Motor neuron (in vitro differentiated cells): ENCODE data around the gene TMEM120A. TPM values are rescaled to one million over a fixed set of nuclear protein-coding genes. Genes with fewer than 3 reads are reported as not detected.

ENCODE experiments used
- ATAC-seq, 8 experiments: fragments of 200-7000 bp; cut with Tn5 transposase; replicated peaks in 6 of 8; 2 replicates each; pipeline ENCODE4 v1.8.0; 2021; ENCODE audit warnings: mild to moderate bottlenecking in 8 of 8, moderate library complexity in 8 of 8
- H3K27ac ChIP-seq, 2 donors: fragments of 250-450 bp; sonication (Bioruptor Pico); 2 replicates each; pipeline ENCODE4 v1.9.0; 2021; ENCODE audit warnings: antibody characterized with exemption in 2 of 2, mild to moderate bottlenecking in 2 of 2, moderate library complexity in 1 of 2
- H3K4me1 ChIP-seq, 2 donors: fragments of 250-450 bp; sonication (Bioruptor Pico); replicated peaks in 1 of 2; 2 replicates each; pipeline ENCODE4 v1.6.1; 2021; ENCODE audit warnings: antibody characterized with exemption in 2 of 2, mild to moderate bottlenecking in 2 of 2, moderate library complexity in 1 of 2
- H3K4me3 ChIP-seq, 5 donors: fragments of 250-450 bp; sonication (Bioruptor Pico); 2 replicates each; pipeline ENCODE4 v1.9.0; 2021; ENCODE audit warnings: antibody characterized with exemption in 5 of 5, mild to moderate bottlenecking in 5 of 5, moderate library complexity in 4 of 5
- WGBS, 10 experiments: fragments of 450-650 bp; shearing (Covaris generic); methylation state at CpG; one replicate each; pipeline ENCODE4 v1.0.0; 2022; 5-methylcytosine and 5-hydroxymethylcytosine counted together
- in situ Hi-C, 9 experiments: fragments of 400-800 bp; cut with MboI; loops; one replicate each; pipeline ENCODE4 v1.15.0; 2021; ENCODE audit warnings: low sequenced_read_pairs in 9 of 9, low pct_unique_long_range_greater_than_20kb in 2 of 9; ENCODE audit not compliant: unreplicated experiment in 9 of 9
- total RNA-seq, 8 experiments: library from RNA; unstranded; fragments of 300-600 nt; gene quantifications; 2 replicates each; pipeline versions ENCODE4 v1.2.3 to v1.2.4, GENCODE V29; 2022

TMEM120A gene
- total RNA-seq, 8 experiments from 2014 or later: 17.6 to 29.8 (median 22.3) TPM

GRCh38 chr7:75937958-75938786 lies 56.2 kb downstream of the TMEM120A start:
- Histone ChIP-seq H3K27ac (peak overlapping the region; percentile 53 to 74), H3K4me3 (no peak overlapping the region), H3K4me1 (peaks cover 0 to 12% of the 10 kb centered on the region in 2 donors)
- 0 to 100% (median 55%) methylated on average over 1 to 9 of the region's 15 CpGs; no CpG with 5 or more reads in 2 of the 10 experiments for WGBS, 10 experiments
- in situ Hi-C loops: no loop called here
- ATAC-seq: peak; percentile 32 to 99 (median 95)

Other genes starting within 250 kb of the TMEM120A start
- 1 to 10 TPM in 1 of 8 experiments, not detected in 7; 4.9 TPM for gene CCL26, start 222.4 kb downstream of the TMEM120A start, total RNA-seq
- not detected for gene CCL24, start 180.8 kb downstream of the TMEM120A start, total RNA-seq
- gene RHBDD2, start 115.6 kb downstream of the TMEM120A start, total RNA-seq: 100 to 1,000 TPM in 2 of 8 experiments, 10 to 100 TPM in 6; 44.1 to 157 (median 73.2) TPM
- gene POR, start 79.4 kb downstream of the TMEM120A start, total RNA-seq: 100 to 1,000 TPM in 1 of 8 experiments, 10 to 100 TPM in 7; 52.9 to 105 (median 66.2) TPM
- gene STYXL1, start 53.4 kb upstream of the TMEM120A start, total RNA-seq: 10 to 100 TPM; 33.3 to 63.4 (median 42.4) TPM
- gene MDH2, start 53.5 kb upstream of the TMEM120A start, total RNA-seq: 100 to 1,000 TPM in 7 of 8 experiments, 10 to 100 TPM in 1; 98.4 to 223 (median 131) TPM
- 10 to 100 TPM in 4 of 8 experiments, 1 to 10 TPM in 3, under 1 TPM in 1; 0.92 to 16.1 (median 10.3) TPM for gene SRRM3, start 207.3 kb upstream of the TMEM120A start, total RNA-seq